MM.1S (cell line): ENCODE measurements around the gene TUBD1.
"Not testable (repeated sequence)": the region's sequence is repeated elsewhere in the genome, so short reads cannot be mapped to it uniquely, and the experiment has no call there.

Experiments used
- DNase-seq: peaks from one replicate; pipeline ENCODE4 v3.0.0-alpha.2; 2015
- H2AFZ ChIP-seq: fragments of 300-600 bp; sonication (generic); 2 replicates; pipeline ENCODE4 v1.6.0; 2016; ENCODE audit warnings: antibody characterized with exemption, low read length
- H3F3A ChIP-seq: fragments of 300-600 bp; sonication (generic); 2 replicates; pipeline ENCODE4 v1.6.1; 2016; ENCODE audit warnings: mild to moderate bottlenecking, antibody characterized with exemption, low read length, moderate library complexity, mixed read lengths; ENCODE audit not compliant: insufficient read depth
- H3K27ac ChIP-seq: fragments of 300-600 bp; sonication (generic); 2 replicates; pipeline ENCODE4 v1.5.1; 2016; ENCODE audit warnings: mild to moderate bottlenecking, low read length
- H3K27me3 ChIP-seq: fragments of 300-600 bp; sonication (generic); replicated peaks from 2 replicates; pipeline ENCODE4 v1.6.0; 2016; ENCODE audit warnings: low read length; ENCODE audit not compliant: insufficient read depth
- H3K36me3 ChIP-seq: fragments of 300-600 bp; sonication (generic); replicated peaks from 2 replicates; pipeline ENCODE4 v1.6.1; 2016; ENCODE audit warnings: mild to moderate bottlenecking, low read length, mixed read lengths; ENCODE audit not compliant: insufficient read depth
- H3K4me1 ChIP-seq: fragments of 300-600 bp; sonication (generic); 2 replicates; pipeline ENCODE4 v1.6.1; 2016; ENCODE audit warnings: low read length, mixed read lengths
- H3K4me2 ChIP-seq: fragments of 300-600 bp; sonication (generic); 2 replicates; pipeline ENCODE4 v1.6.0; 2016; ENCODE audit warnings: low read depth, low read length
- H3K4me3 ChIP-seq: fragments of 300-600 bp; sonication (generic); 2 replicates; pipeline ENCODE4 v1.5.1; 2016; ENCODE audit warnings: low read length, mixed read lengths
- H3K79me2 ChIP-seq: fragments of 300-600 bp; sonication (generic); 2 replicates; pipeline ENCODE4 v1.6.1; 2016; ENCODE audit warnings: mixed run types, low read length, mixed read lengths
- H3K9ac ChIP-seq: fragments of 300-600 bp; sonication (generic); 2 replicates; pipeline ENCODE4 v1.6.1; 2016; ENCODE audit warnings: low read length, mixed read lengths
- H3K9me2 ChIP-seq: fragments of 300-600 bp; sonication (generic); replicated peaks from 2 replicates; pipeline ENCODE4 v1.6.1; 2016; ENCODE audit warnings: mild to moderate bottlenecking, low read length, mixed read lengths; ENCODE audit not compliant: insufficient read depth
- H3K9me3 ChIP-seq: fragments of 300-600 bp; sonication (generic); replicated peaks from 2 replicates; pipeline ENCODE4 v1.6.1; 2016; ENCODE audit warnings: mild to moderate bottlenecking, low read length, mixed read lengths; ENCODE audit not compliant: insufficient read depth
- H4K20me1 ChIP-seq: fragments of 300-600 bp; sonication (generic); 2 replicates; pipeline ENCODE4 v1.6.1; 2016; ENCODE audit warnings: mild to moderate bottlenecking, low read length, moderate library complexity, mixed read lengths; ENCODE audit not compliant: insufficient read depth
- CTCF ChIP-seq: fragments of 300-600 bp; sonication (generic); IDR thresholded peaks from 2 replicates; pipeline ENCODE4 v1.5.1; 2016; ENCODE audit warnings: antibody characterized with exemption, low read length, mixed read lengths
- EZH2 ChIP-seq: fragments of 300-600 bp; sonication (generic); optimal IDR thresholded peaks from 2 replicates; pipeline ENCODE3; 2017; ENCODE audit warnings: low read depth, mild to moderate bottlenecking, antibody characterized with exemption, low read length, mixed read lengths
- EZH2phosphoT487 ChIP-seq: fragments of 300-600 bp; sonication (generic); IDR thresholded peaks from 2 replicates; pipeline ENCODE4 v1.6.1; 2018; ENCODE audit warnings: antibody characterized with exemption, low read length

TUBD1 gene

GRCh38 chr17:59830007-59830630 lies 62.6 kb downstream of the TUBD1 start:
- H3K27ac ChIP-seq: peak overlapping the region; percentile 76; the same call in 1 of the 2 replicates
- no peaks in the 10 kb centered on the region for H3K79me2 ChIP-seq
- no peak overlapping the region for H2AFZ ChIP-seq
- no peak overlapping the region for H3K9ac ChIP-seq
- peaks cover 28% of the 10 kb centered on the region for H3F3A ChIP-seq
- TF ChIP-seq EZH2 (no peak), CTCF (no peak), EZH2phosphoT487 (no peak)
- no peaks in the 10 kb centered on the region for H3K36me3 ChIP-seq
- H3K9me3 ChIP-seq: no peaks in the 10 kb centered on the region
- peaks cover 70% of the 10 kb centered on the region for H3K4me1 ChIP-seq
- H3K9me2 ChIP-seq: no peaks in the 10 kb centered on the region
- no peaks in the 10 kb centered on the region for H3K27me3 ChIP-seq
- no peak for DNase-seq
- H3K4me3 ChIP-seq: no peak overlapping the region
- H3K4me2 ChIP-seq: peak overlapping the region; percentile 51
- no peaks in the 10 kb centered on the region for H4K20me1 ChIP-seq

GRCh38 chr17:59829217-59830006 lies 63.3 kb downstream of the TUBD1 start:
- Histone ChIP-seq H2AFZ (no peak overlapping the region), H3K9me2 (no peaks in the 10 kb centered on the region), H3K4me3 (peak overlapping the region; percentile 20; the same call in 1 of the 2 replicates), H4K20me1 (no peaks in the 10 kb centered on the region), H3K79me2 (no peaks in the 10 kb centered on the region), H3K4me1 (peaks cover 70% of the 10 kb centered on the region), H3K27me3 (no peaks in the 10 kb centered on the region), H3F3A (peaks cover 28% of the 10 kb centered on the region), H3K4me2 (peak overlapping the region; percentile 51), H3K9me3 (no peaks in the 10 kb centered on the region), H3K9ac (no peak overlapping the region), H3K27ac (peak overlapping the region; percentile 76), H3K36me3 (no peaks in the 10 kb centered on the region)
- DNase-seq: peak; percentile 88
- TF ChIP-seq CTCF (no peak), EZH2 (no peak), EZH2phosphoT487 (no peak)

- H4K20me1 ChIP-seq, H3K9me3 ChIP-seq, H3K36me3 ChIP-seq, H3K27me3 ChIP-seq, DNase-seq, H3K9me2 ChIP-seq, H3K9ac ChIP-seq, H2AFZ ChIP-seq, H3K79me2 ChIP-seq: not testable (repeated sequence)
- H3K4me3 ChIP-seq: peak overlapping the region; percentile 20; the same call in 1 of the 2 replicates
- peak overlapping the region; percentile 76 for H3K27ac ChIP-seq
- H3F3A ChIP-seq: peaks cover 28% of the 10 kb centered on the region
- H3K4me2 ChIP-seq: peak overlapping the region; percentile 51
- peaks cover 68% of the 10 kb centered on the region for H3K4me1 ChIP-seq
Observed at GRCh38 chr17:59828819-59829216, 63.9 kb downstream of the TUBD1 start.

GRCh38 chr17:59828478-59828760 lies 64.3 kb downstream of the TUBD1 start:
- Histone ChIP-seq H3K27ac (peak overlapping the region; percentile 76; the same call in 1 of the 2 replicates), H3K9ac (no peak overlapping the region), H3K27me3 (no peaks in the 10 kb centered on the region), H3K4me3 (no peak overlapping the region), H2AFZ (no peak overlapping the region), H3K4me2 (peak overlapping the region; percentile 51; the same call in 1 of the 2 replicates), H3K36me3 (no peaks in the 10 kb centered on the region), H3F3A (peaks cover 28% of the 10 kb centered on the region), H4K20me1 (no peaks in the 10 kb centered on the region), H3K79me2 (no peaks in the 10 kb centered on the region), H3K4me1 (peaks cover 64% of the 10 kb centered on the region), H3K9me2 (no peaks in the 10 kb centered on the region), H3K9me3 (no peaks in the 10 kb centered on the region)
- DNase-seq: no peak
- TF ChIP-seq CTCF (no peak), EZH2 (no peak), EZH2phosphoT487 (no peak)
